GM21529 (cell line): ENCODE results near the gene RFPL4A.
"Not testable (repeated sequence)": the region's sequence is repeated elsewhere in the genome, so short reads cannot be mapped to it uniquely, and the experiment has no call there.

Experiments
- ATAC-seq: cut with Tn5 transposase; IDR thresholded peaks from one replicate; pipeline ENCODE4 v1.9.1; 2021; ENCODE audit not compliant: unreplicated experiment

The RFPL4A gene

DNA sequence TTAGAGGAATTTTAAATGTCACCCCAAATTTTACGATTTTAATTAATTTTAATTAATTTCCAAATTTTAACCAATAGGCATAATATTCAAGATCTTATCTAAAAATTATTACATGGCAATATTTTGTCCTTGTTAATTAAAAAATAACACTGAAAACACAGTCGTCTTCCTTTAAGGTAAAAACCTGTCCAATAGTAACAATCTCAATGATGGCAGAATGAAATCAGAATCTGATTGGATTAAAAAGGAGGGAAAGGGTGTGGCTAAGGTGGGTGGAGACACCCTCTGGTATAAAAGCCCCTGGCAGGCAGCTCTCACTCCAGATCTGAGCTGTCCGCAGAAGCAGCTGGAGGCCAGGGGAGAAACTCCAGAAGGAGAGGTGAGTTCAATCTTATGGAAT lies at the start of gene RFPL4A:
Gene RFPL4A (plus strand): TSS at position 301 of the 400 bp plus-strand sequence. CDS start 2,704 bp downstream, outside the sequence.
- ATAC-seq: not testable (repeated sequence)

DNA sequence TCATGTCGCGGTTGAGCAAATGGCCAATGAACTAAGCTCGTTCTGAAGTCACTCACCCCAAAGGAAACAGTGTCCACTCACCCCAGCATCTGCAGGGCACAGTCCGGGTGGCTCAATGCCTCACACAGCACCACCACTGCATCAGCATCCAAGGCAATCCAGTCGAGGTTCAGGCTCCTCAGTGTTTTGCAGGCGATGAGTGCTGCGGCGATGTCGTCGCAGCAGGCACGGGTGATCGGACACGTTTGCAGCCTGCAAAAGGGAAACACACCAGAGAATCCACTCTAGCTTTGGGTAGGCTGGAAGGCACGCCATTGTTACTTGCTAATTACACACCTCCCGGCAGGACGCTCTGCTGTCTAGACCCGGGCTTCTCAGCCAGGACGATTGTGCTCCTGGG lies 47.2 kb upstream of the RFPL4A start:
- no peak for ATAC-seq

DNA sequence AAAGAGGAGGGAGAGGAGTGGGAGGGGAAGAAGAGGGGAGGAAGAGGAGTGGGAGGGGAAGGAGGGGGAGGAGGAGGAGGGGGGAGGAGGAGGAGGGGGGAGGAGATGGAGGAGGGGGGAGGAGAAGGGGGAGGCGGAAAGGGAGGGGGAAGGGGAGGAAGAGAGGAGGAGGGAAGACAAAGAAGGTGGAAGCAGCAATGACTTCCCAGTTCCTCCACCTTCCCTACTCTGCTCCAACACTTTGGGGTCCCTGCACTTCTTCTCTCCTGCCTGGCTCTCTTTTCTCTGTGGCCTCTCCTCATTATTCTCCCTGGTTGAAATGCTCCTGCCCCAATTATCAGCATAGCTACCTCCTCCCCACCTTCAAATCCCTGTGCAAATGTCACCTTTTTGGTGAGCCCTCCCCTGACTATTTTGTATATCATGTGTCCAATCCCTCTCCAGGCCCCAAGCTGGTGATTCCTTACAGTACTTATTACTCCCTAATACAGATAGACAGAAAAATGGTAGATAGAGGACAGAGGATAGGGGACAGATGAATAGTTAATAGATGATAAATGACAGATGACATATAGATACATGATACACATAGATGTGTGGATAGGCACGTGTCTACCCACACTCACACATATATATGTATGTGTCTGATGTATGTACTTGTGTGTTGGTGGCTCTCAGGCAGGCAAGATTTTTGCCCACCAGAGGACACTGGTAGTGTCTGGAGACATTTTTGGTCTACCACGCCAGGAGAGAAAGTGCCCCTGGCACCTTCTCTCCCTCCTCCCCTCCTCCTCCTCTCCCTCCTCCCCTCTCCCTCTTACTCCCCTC lies 45.9 kb upstream of the RFPL4A start:
- ATAC-seq: no peak

DNA sequence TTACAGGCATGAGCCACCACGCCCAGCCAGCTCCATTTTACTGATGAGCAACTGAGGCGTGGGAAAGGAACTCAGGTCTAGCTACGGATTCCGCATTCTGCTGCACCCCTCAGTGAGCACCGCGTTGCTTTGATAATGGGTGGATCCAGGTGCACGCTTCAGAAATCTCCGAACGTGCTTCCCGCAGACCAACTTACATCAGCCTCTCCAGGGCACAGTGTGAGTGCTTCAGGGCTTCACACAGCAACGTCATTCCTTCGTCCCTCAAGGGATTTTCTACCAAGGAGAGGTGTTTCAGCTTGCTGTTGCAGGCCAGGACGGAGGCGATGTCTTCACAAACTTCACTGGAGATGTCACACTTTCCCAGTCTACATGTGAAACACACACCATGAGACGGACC lies 42.4 kb upstream of the RFPL4A start:
- ATAC-seq: no peak

DNA sequence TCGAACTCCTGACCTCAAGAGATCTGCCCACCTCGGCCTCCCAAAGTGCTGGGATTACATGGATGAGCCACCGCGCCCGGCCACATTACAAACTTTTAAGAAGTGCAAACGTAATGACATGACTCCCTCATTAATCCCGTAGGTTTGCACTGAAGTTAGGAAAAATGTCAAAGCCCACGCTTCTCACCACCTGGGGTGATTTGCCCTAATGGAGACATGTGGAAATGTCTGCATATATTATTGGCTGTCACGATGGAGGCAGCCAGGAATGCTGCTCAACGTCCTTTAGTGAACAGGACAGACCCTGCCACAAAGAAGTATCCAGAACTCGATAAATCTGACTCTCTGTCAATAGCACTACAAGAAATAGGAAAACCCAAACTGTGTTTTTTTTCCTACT lies 41.6 kb upstream of the RFPL4A start:
- ATAC-seq: no peak

DNA sequence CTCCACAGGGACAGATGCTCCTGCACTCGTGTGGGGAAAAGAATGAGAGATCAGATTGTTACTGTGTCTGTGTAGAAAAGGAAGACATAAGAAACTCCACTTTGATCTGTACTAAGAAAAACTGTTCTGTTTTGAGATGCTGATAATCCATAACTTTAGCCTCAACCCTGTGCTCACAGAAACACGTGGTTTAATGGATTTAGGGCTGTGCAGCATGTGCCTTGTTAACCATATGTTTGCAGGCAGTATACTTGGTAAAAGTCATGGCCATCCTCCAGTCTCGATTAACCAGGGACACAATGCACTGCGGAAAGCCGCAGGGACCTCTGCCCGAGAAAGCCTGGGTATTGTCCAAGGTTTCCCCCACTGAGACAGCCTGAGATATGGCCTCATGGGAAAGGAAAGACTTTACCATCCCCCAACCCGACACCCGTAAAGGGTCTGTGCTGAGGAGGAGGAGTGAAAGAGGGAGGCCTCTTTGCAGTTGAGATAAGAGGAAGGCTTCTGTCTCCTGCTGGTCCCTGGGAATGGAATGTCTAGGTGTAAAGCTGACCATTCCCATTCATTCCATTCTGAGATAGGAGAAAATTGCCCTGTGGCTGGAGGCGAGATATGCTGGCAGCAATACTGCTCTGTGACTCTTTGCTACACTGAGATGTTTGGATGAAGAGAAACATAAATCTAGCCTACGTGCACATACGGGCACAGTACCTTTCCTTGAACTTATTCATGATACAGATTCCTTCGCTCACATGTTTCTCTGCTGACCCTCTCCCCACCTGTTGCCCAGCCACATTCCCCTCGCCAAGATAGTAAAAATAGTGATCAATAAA lies 40.8 kb upstream of the RFPL4A start:
- ATAC-seq: not testable (repeated sequence)

DNA sequence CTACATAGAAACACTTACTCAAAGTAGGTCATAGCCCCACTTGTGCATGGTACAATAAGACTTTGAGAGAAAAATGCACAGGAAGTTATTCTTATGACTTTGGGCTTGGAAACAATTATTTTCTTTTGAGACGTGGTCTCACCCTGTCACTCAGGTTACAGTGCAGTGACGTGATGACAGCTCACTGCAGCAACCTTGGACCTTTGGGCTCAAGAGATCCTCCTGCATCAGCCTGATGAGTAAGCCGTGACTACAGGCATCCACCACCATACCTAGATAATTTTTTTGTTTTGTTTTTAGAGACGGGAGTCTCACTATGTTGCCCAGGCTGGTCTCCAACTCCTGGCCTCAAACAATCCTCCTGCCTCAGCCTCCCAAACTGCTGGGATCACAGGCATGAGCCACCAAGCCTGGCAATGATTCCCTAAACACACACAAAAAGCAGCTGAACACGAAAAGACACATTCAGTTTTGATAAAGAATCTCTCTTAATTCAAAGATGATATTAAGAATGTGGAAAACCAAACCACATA lies 38.6 kb upstream of the RFPL4A start:
- no peak for ATAC-seq

DNA sequence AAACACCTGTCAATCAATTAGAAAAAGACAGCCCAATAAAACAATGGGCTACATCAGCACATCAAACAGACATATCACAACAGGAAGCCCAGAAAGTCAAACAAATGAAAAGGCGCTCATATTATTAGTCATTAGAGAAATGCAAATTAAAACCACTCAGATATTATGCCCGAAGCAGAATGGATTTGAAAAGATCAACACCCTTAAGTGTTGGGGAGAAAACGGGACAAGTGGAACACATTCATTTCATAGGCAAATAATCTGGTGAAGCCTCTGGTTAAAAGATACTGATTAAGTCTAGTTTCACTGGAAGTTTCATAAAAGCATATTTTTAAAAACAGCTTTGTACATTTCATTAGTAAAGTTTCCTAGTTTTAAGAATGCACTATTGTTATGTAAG lies 38.1 kb upstream of the RFPL4A start:
- ATAC-seq: no peak

DNA sequence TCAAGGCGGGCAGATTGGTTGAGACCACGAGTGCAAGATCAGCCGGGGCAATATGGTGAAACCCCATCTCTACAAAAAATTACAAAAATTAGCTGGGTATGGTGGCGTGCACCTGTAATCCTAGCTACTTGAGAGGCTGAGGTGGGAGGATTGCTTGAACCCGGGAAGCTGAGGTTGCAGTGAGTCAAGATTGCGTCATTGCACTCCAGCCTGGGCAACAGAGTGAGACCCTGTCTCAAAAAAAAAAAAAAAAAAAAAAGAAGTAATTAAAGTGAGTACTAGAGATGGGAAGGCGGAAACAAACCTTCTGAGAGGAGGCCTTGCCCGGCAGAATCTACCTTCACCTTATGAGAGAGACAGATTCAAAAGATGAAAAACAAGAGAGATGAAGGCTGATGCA lies 35.4 kb upstream of the RFPL4A start:
- ATAC-seq: no peak

DNA sequence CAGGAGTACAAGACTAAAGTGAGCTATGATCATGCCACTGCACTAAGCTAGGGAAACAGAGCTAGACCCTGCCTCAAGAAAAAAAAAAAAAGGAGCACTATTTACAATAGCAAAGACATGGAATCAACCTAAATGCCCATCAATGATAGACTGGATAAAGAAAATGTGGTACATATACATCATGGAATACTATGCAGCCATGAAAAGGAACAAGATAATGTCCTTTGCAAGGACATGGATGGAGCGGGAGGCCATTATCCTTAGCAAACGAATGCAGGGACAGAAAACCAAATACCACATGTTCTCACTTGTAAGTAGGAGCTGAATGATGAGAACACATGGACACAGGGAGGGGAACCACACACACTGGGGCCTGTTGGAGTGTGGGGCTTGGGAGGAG lies 28.5 kb upstream of the RFPL4A start:
- ATAC-seq: not testable (repeated sequence)

DNA sequence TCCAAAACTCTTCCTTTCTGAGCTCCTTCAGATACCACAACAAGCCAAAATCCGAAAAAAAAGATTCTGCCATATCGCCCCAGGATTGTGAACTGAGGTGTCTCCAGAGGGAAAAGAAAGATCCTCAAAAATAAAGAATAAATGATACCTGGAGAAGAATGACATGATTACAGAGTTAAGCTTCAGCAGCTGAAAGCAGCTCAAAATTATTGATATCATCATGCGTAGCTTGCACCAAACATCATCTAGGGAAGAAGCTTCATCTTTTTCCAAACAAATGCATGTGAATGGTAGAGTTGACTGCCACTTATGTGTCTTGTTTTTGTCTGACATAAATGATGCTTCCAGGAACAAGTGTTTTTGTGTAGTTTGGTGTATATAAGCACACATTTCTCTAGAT lies 20.6 kb upstream of the RFPL4A start, which contains the start of gene NLRP9:
Gene NLRP9 (minus strand): TSS at position 101 of the 400 bp plus-strand sequence. CDS start 28 bp downstream, at position 73.
- no peak for ATAC-seq

DNA sequence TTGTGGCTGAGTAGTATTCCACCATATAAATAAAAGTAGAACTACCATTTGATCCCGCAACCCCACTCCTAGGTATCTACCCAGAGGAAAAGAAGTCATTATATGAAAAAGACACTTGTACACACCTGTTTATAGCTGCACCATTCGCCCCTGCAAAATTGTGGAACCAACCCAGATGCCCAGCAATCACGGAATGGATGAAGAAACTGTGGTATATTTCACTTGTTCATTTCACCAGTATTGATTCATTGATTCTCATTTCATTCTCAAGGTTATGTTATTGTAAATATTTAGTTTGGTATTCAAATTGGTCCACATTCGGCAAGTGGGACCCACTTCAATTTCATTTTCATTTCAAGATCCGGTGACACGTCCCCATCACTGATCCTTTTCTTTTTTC lies 8.2 kb upstream of the RFPL4A start:
- no peak for ATAC-seq

DNA sequence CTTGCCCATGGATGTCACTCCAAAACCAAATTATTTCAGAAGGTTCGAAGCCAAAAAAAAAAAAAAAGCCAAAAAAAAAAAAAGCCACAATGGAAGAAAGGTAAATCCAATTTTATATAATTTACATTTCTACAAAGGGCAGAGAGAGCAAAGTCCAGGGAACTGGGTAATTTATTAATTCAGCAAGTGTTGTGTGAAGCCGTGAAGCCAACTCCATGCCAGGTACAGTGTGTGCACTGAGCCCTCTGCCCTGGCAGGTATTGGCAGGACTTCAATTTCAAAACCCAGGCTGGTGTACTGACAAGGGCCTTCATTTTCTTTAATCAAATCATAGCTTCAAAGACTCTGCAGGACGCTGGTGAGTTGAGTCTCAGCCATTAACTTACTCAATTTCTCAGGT lies 5.5 kb upstream of the RFPL4A start:
- ATAC-seq: no peak

DNA sequence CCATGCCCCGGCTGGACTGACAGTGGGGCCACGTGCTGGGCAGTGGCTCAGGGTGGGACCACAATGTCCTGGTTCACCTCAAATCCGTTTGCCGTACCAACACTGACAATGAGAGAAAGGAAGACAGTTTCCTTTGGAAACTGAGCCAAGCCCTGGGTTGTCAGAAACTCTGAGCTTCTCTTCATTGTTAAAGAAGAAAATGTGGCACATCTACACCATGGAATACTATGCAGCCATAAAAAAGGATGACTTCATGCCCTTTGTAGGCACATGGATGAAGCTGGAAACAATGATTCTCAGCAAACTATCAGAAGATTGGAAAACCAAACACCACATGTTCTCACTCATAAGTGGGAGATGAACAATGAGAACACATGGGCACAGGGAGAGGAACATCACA lies 2.1 kb upstream of the RFPL4A start:
- not testable (repeated sequence) for ATAC-seq

DNA sequence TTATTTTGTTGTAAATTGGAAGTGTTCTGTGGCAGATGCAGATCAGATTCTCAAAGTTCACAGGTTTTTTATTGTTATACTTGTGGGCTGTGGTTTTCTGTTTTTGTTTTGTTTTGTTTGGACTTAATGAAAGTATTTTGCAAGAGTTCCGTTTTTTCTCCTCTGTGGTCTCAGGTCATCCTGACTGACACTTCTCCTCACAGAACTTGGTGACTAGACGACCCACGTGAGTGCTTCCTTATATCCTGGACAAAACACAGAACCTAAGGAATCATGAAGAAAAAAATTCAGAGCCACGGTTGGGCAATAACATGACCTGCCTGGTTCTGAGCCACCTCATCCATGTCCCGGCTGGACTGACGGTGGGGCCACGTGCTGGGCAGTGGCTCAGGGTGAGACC lies 7.6 kb downstream of the RFPL4A start:
- ATAC-seq: no peak

DNA sequence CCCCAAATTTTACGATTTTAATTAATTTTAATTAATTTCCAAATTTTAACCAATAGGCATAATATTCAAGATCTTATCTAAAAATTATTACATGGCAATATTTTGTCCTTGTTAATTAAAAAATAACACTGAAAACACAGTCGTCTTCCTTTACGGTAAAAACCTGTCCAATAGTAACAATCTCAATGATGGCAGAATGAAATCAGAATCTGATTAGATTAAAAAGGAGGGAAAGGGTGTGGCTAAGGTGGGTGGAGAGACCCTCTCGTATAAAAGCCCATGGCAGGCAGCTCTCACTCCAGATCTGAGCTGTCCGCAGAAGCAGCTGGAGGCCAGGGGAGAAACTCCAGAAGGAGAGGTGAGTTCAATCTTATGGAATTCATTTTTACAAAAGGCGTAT lies 9.9 kb downstream of the RFPL4A start, which contains the start of gene RFPL4AL1:
Gene RFPL4AL1 (plus strand): TSS at position 301 of the 400 bp plus-strand sequence. CDS start 2,687 bp downstream, outside the sequence.
- ATAC-seq: not testable (repeated sequence)

DNA sequence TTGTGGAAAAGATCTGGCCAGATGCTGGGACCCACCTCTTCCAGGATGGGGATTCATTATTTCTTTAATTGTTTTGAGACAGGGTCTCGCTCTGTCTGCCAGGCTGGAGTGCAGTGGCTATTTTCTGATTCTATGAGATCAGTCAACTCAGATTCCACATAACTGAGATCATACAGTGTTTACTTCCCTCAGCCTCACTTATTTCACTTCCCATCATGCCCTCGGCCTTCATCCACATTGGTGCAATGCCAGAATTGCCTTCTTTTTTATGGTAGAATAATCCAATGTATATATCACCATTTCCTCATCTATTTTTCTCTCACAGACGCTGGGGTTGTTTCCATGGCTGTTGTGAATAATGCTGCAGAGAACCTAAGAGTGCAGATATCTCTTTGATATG lies 10.7 kb downstream of the RFPL4A start:
- ATAC-seq: not testable (repeated sequence)

DNA sequence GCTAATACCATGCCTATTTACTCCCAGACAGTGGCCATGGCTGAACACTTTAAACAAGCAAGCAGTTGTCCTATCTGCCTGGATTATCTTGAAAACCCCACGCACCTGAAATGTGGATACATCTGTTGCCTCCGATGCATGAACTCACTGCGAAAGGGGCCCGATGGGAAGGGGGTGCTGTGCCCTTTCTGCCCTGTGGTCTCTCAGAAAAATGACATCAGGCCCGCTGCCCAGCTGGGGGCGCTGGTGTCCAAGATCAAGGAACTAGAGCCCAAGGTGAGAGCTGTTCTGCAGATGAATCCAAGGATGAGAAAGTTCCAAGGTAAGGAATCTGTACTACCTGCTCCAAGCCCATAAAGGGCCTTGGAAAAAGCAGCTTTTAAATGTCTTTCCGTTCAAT lies 18.6 kb downstream of the RFPL4A start:
- no peak for ATAC-seq

DNA sequence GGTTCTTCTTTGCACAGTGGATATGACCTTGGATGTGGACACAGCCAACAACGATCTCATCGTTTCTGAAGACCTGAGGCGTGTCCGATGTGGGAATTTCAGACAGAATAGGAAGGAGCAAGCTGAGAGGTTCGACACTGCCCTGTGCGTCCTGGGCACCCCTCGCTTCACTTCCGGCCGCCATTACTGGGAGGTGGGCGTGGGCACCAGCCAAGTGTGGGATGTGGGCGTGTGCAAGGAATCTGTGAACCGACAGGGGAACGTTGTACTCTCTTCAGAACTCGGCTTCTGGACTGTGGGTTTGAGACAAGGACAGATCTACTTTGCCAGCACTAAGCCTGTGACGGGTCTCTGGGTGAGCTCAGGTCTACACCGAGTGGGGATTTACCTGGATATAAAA lies 19.4 kb downstream of the RFPL4A start:
- ATAC-seq: no peak

DNA sequence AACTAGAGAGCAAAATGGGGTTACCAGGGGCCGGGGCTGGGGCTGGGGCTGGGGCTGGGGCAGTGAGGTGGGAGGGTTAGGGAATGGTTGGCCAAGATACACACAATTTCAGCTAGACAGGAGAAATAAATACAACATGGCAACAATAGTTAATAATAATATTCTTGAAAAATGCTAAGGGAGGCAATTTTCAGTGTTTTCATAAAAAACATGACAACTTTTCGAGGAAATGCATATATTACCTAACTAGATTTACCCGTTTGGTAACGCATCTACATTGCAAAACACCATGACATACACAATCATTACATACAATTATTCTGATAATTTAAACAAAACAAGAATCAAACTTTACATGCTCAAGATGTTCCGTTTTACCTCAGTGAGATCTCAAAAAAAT lies 22.2 kb downstream of the RFPL4A start:
- no peak for ATAC-seq

DNA sequence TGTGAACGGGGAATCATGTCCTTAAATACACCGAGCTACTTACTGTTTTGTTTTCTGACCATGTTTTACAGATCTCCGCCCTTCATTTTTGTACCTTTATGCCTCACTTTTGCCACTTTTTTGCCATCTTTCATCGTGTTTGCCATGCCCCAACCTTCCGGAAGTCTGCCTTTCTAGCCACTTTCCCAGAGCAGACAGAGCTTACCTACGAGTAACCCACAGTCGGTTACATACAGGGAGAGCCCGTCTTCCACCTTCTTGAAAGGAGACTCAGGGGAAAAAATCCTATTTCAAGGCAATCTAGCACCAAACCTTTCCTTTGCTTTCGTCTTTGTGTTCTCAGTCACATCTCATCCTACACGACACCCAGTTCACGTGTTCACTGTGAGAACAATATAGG lies 36.1 kb downstream of the RFPL4A start:
- ATAC-seq: no peak

DNA sequence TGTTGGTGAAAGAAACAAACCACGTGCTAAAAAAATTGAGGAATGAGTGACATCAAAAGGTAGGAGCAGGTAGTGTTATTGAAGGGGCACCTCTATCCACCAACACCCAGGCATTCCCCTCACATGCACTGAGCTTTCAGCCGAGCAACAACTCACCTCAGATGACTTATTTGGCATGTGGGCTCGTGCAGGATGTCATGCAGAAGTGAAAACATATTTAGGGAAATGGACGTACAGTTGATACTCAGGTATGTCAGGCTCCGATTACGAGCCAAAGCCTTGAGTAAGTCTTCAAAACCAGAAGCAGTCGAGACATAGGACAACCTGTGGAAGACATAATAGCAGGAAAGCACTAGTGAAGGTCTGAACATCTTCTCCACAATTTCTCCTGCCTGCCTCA lies 42.5 kb downstream of the RFPL4A start:
- no peak for ATAC-seq
